ENCODE results near the gene HAX1. TPM values are rescaled to one million over a fixed set of nuclear protein-coding genes. Genes with fewer than 3 reads are reported as not detected.
"Not testable (repeated sequence)": the region's sequence is repeated elsewhere in the genome, so short reads cannot be mapped to it uniquely, and the experiment has no call there.

Gene HAX1
- 118 and 122 TPM in 2 replicates for total RNA-seq

GRCh38 chr1:154272217-154272998 is at the start of gene HAX1:
Gene HAX1, plus strand, starts transcription at chr1:154272629. Its CDS starts 95 bp downstream, at chr1:154272724.
- DNase-seq (ENCODE audit: low read depth, low spot score): peak; percentile 89

- DNase-seq (ENCODE audit: low read depth, low spot score): no peak
Measured at GRCh38 chr1:154222918-154223317, 49.5 kb upstream of the HAX1 start.

GRCh38 chr1:154223621-154224020 is 48.8 kb upstream of the HAX1 start:
- DNase-seq (ENCODE audit: low read depth, low spot score): no peak

- no peak for DNase-seq (ENCODE audit: low read depth, low spot score)
Measured at GRCh38 chr1:154225370-154225769, 47.1 kb upstream of the HAX1 start.

- not testable (repeated sequence) for DNase-seq (ENCODE audit: low read depth, low spot score)
Measured at GRCh38 chr1:154231112-154231511, 41.3 kb upstream of the HAX1 start.

GRCh38 chr1:154233127-154233526 is 39.3 kb upstream of the HAX1 start:
- not testable (repeated sequence) for DNase-seq (ENCODE audit: low read depth, low spot score)

GRCh38 chr1:154236855-154237254 is 35.6 kb upstream of the HAX1 start:
- no peak for DNase-seq (ENCODE audit: low read depth, low spot score)

GRCh38 chr1:154237435-154237834 is 35.0 kb upstream of the HAX1 start:
- no peak for DNase-seq (ENCODE audit: low read depth, low spot score)

GRCh38 chr1:154237880-154238506 is 34.4 kb upstream of the HAX1 start:
- no peak for DNase-seq (ENCODE audit: low read depth, low spot score)

- no peak for DNase-seq (ENCODE audit: low read depth, low spot score)
Measured at GRCh38 chr1:154239491-154239890, 32.9 kb upstream of the HAX1 start.

- DNase-seq (ENCODE audit: low read depth, low spot score): no peak
Measured at GRCh38 chr1:154240294-154240833, 32.1 kb upstream of the HAX1 start.

GRCh38 chr1:154241703-154242351 is 30.6 kb upstream of the HAX1 start:
- DNase-seq (ENCODE audit: low read depth, low spot score): no peak

GRCh38 chr1:154253671-154254070 is 18.8 kb upstream of the HAX1 start:
- DNase-seq (ENCODE audit: low read depth, low spot score): no peak

- no peak for DNase-seq (ENCODE audit: low read depth, low spot score)
Measured at GRCh38 chr1:154256686-154257085, 15.7 kb upstream of the HAX1 start.

GRCh38 chr1:154258784-154259183 is 13.6 kb upstream of the HAX1 start:
- no peak for DNase-seq (ENCODE audit: low read depth, low spot score)

- DNase-seq (ENCODE audit: low read depth, low spot score): no peak
Measured at GRCh38 chr1:154260127-154260526, 12.3 kb upstream of the HAX1 start.

GRCh38 chr1:154263465-154264332 is 8.7 kb upstream of the HAX1 start:
- no peak for DNase-seq (ENCODE audit: low read depth, low spot score)

- DNase-seq (ENCODE audit: low read depth, low spot score): no peak
Measured at GRCh38 chr1:154264454-154264853, 8.0 kb upstream of the HAX1 start.

GRCh38 chr1:154265586-154265985 is 6.8 kb upstream of the HAX1 start:
- no peak for DNase-seq (ENCODE audit: low read depth, low spot score)

GRCh38 chr1:154270833-154271232 is 1.6 kb upstream of the HAX1 start:
- DNase-seq (ENCODE audit: low read depth, low spot score): no peak

- no peak for DNase-seq (ENCODE audit: low read depth, low spot score)
Measured at GRCh38 chr1:154272999-154273563, 652 bp downstream of the HAX1 start.
